ENCODE results near the gene PPP1R36. TPM values are rescaled to one million over a fixed set of nuclear protein-coding genes. Genes with fewer than 3 reads are reported as not detected.

The PPP1R36 gene
- polyA plus RNA-seq, 2 of the 4 experiments (the other 2 are of a cell fraction), result 0.47 to 0.48 TPM

GRCh38 chr14:64605926-64606685 is 56.3 kb downstream of the PPP1R36 start:
- H3K4me1 ChIP-seq, result peaks cover 7% of the 10 kb centered on the region
- ChIA-PET POLR2A (no interaction called here), CTCF (interaction anchor here (1.2 kb wide), 1 partner anchor 30 kb away, joined by 3 read pairs; no protein-coding TSS in a partner anchor)
- DNase-seq (ENCODE audit: low read depth in 1 of 2, low spot score in 1 of 2) (no peak), ATAC-seq (no peak), FAIRE-seq (no peak)
- H3K27ac ChIP-seq, result no peak overlapping the region
- H3K4me2 ChIP-seq, result no peak overlapping the region
- WGBS (ENCODE audit: missing lambda C conversion rate), result 74% methylated on average over 9 of the region's 9 CpGs
- no peak overlapping the region for H3K4me3 ChIP-seq
- no peaks in the 10 kb centered on the region for H3K9me3 ChIP-seq
- no peak for TF ChIP-seq EHMT2 (IDR thresholded peaks at IDR 0.05; ENCODE audit: low read depth)
- no peak for TF ChIP-seq MAZ (IDR thresholded peaks at IDR 0.05; ENCODE audit: borderline replicate concordance, low read depth, low read length)
- TF ChIP-seq POLR2AphosphoS2 (conservative IDR thresholded peaks at IDR 0.05; ENCODE audit: low read length), result no peak
- TF ChIP-seq USF2 (IDR thresholded peaks at IDR 0.05), result no peak
- TF ChIP-seq ZC3H11A (IDR thresholded peaks at IDR 0.05), result no peak
- TF ChIP-seq RAD21 (conservative IDR thresholded peaks at IDR 0.05 in 1 of 2, IDR thresholded peaks at IDR 0.05 in 1 of 2), result no peak
- no peak for TF ChIP-seq RCOR1 (IDR thresholded peaks at IDR 0.05; ENCODE audit: low read depth, low read length)
- TF ChIP-seq ESRRA (IDR thresholded peaks at IDR 0.05; ENCODE audit: borderline replicate concordance, low read length), result no peak
- TF ChIP-seq RARB (CRISPR knock-in tag; IDR thresholded peaks at IDR 0.05), result no peak
- TF ChIP-seq FOSL2 (IDR thresholded peaks at IDR 0.05), result no peak
- TF ChIP-seq FOSL2 (CRISPR knock-in tag; IDR thresholded peaks at IDR 0.05), result no peak
- no peak for TF ChIP-seq REST (IDR thresholded peaks at IDR 0.05)
- no peak for TF ChIP-seq ELK1 (IDR thresholded peaks at IDR 0.05; ENCODE audit: low read depth, low read length)
- TF ChIP-seq ZSCAN20 (CRISPR knock-in tag; IDR thresholded peaks at IDR 0.05), result no peak
- no peak for TF ChIP-seq HOXB13 (CRISPR knock-in tag; IDR thresholded peaks at IDR 0.05; ENCODE audit: low read depth)
- no peak for TF ChIP-seq SREBF2 (IDR thresholded peaks at IDR 0.05)
- TF ChIP-seq HES2 (IDR thresholded peaks at IDR 0.05), result no peak
- TF ChIP-seq ZNF302 (CRISPR knock-in tag; IDR thresholded peaks at IDR 0.05), result no peak
- TF ChIP-seq HDAC2 (IDR thresholded peaks at IDR 0.05), result no peak
- no peak for TF ChIP-seq HEYL (CRISPR knock-in tag; IDR thresholded peaks at IDR 0.05)
- no peak for TF ChIP-seq RFX5 (IDR thresholded peaks at IDR 0.05)

Data from A549 (cell line).